ENCODE data around the gene ECE1. TPM values are rescaled to one million over a fixed set of nuclear protein-coding genes. Genes with fewer than 3 reads are reported as not detected.

The ECE1 gene
- total and polyA plus RNA-seq, 2 experiments from 2014 or later, result 82.3 to 100 TPM

DNA sequence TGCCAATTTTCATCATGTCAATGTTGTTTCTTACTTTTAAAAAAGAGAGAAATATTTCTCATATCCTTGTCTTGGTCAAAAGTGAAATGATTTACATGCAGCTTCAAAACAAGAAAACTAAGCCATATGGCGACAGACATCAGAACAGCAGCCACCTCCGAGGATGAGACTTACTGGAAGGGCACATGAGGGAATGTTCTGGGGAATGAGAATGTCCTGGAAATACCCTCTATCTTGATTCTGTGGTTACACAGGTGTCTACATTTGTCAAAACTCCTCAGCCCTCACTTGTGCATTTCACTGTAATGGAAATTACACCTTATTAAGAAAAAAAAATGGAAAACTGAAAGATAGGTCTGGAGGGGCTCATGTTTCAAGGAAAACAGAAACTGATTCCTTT is 14.2 kb upstream of the ECE1 start:
- H3K79me2 ChIP-seq (ENCODE audit: insufficient read depth), result peaks cover 78% of the 10 kb centered on the region
- in situ Hi-C loops (cut with MboI), result no loop called here

DNA sequence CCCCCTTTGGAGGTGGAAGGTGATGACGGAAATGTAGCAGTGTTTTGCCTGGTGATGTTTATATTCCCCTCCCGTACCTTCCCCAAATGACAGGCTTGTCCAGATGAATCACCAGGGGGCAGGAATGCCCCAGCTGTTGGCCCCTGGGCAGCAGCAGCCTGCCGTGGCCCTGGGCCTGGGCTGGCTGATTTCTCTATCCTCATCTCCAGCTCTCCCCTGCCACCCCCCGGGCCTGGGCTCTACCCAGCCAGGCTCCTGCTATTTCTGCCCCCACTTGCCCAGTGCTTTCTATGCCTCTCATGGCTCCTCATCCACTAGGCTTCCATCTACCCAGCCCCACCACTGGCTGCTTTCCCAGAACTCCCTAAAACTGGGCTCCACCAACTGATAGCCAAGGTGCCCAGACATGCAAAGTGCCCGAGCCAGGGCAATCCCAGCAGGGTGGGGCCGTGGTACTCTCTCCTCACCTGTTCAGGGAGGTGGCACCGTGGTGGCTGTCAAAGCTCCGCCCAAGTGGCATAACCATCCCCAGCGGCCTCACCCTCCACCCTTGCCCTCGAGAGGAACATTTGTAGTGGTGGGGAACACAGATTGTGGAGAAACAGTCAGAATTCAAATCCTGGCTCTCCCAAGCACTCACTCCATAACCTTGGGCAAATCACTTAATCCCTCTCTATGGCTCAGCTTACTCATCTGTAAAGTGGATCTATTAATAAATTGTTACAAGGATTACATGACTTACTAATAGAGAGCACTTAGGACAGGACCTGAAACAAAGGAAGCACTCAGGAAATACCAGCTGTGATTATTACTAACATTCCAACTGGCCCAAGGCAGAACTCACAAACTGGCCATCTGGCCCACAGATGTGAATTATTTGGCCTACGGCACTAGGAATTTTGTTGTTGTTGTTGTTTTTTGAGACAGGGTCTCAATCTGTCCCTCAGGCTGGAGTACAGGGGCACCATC is 12.8 kb upstream of the ECE1 start:
- Histone ChIP-seq H2AFZ (no peak overlapping the region), H3F3A (ENCODE audit: insufficient read depth) (peaks cover 33% of the 10 kb centered on the region), H3K27ac (peak overlapping the region; percentile 58), H3K36me3 (ENCODE audit: low read depth) (no peaks in the 10 kb centered on the region), H3K79me2 (ENCODE audit: insufficient read depth) (peaks cover 88% of the 10 kb centered on the region), H3K9ac (peak overlapping the region; percentile 16; the same call in 1 of the 2 replicates), H3K9me3 (ENCODE audit: low read depth) (no peaks in the 10 kb centered on the region), H4K20me1 (ENCODE audit: insufficient read depth) (no peaks in the 10 kb centered on the region), H3K27me3 (replicated peaks; ENCODE audit: insufficient read depth) (no peaks in the 10 kb centered on the region), H3K4me1 (ENCODE audit: insufficient read depth) (peaks cover 31% of the 10 kb centered on the region), H3K9me2 (ENCODE audit: insufficient read depth) (no peaks in the 10 kb centered on the region), H3K4me3 (no peak overlapping the region), H3K4me2 (ENCODE audit: unreplicated experiment) (peak overlapping the region; percentile 61)
- peak; percentile 90 for DNase-seq
- in situ Hi-C loops (cut with MboI), result no loop called here
- 16 to 27% methylated on average over 11 of the region's 11 CpGs for WGBS, 2 experiments (ENCODE audit: low coverage in 1 of 2, low lambda C conversion rate in 2 of 2, missing lambda C conversion rate in 2 of 2)
- no peak for TF ChIP-seq EZH2 (IDR thresholded peaks at IDR 0.05; ENCODE audit: insufficient read depth, poor library complexity, severe bottlenecking)
- no peak for TF ChIP-seq EZH2phosphoT487 (IDR thresholded peaks at IDR 0.05; ENCODE audit: insufficient read depth, low read depth)

More for the DNA sequence above, 14.2 kb upstream of the ECE1 start:
- H3K9ac ChIP-seq, result no peak overlapping the region
- no peaks in the 10 kb centered on the region for H3K9me3 ChIP-seq (ENCODE audit: low read depth)
- no peaks in the 10 kb centered on the region for H4K20me1 ChIP-seq (ENCODE audit: insufficient read depth)
- TF ChIP-seq EZH2phosphoT487 (IDR thresholded peaks at IDR 0.05; ENCODE audit: insufficient read depth, low read depth) (no peak), EZH2 (IDR thresholded peaks at IDR 0.05; ENCODE audit: insufficient read depth, poor library complexity, severe bottlenecking) (no peak)
- H3K27ac ChIP-seq, result no peak overlapping the region
- peaks cover 39% of the 10 kb centered on the region for H3F3A ChIP-seq (ENCODE audit: insufficient read depth)
- whole genome bisulfite sequencing, 2 experiments (ENCODE audit: low coverage in 1 of 2, low lambda C conversion rate in 2 of 2, missing lambda C conversion rate in 2 of 2), result 51 to 62% methylated on average over 2 of the region's 2 CpGs
- H2AFZ ChIP-seq, result no peak overlapping the region
- H3K27me3 ChIP-seq (replicated peaks; ENCODE audit: insufficient read depth), result no peaks in the 10 kb centered on the region
- H3K9me2 ChIP-seq (ENCODE audit: insufficient read depth), result no peaks in the 10 kb centered on the region
- DNase-seq, result no peak
- no peaks in the 10 kb centered on the region for H3K36me3 ChIP-seq (ENCODE audit: low read depth)
- peaks cover 45% of the 10 kb centered on the region for H3K4me1 ChIP-seq (ENCODE audit: insufficient read depth)
- no peak overlapping the region for H3K4me2 ChIP-seq (ENCODE audit: unreplicated experiment)
- no peak overlapping the region for H3K4me3 ChIP-seq

DNA sequence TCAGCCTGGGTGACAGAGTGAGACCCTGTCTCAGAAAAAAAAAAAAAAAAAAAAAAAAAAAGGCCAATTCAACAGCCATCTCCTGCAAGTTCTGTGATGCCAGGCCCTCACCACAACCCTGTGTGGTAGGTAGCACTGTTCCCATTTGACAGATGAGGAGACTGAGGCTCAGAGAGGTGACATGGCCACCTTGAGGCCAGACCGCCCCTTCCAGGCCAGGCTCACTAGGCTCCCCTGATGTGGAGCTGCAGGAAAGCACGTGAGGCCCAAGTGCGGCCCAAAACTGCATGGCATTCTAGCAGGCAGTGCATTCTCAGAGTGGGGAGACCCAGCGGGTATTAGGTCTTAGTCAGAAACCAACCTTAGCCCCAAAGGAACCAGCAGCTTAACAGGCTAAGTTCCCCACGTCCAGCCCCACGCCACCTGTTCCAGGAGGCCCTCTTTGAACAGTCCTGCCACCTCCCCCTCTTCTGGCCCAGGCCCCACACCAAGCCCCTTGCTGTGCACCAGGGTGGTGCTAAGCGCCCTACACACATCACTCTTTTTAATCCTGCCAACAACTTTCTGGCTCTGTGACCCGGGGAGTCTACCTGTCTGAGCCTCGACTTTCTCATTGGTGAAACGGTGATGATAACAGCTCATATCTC is 11.7 kb upstream of the ECE1 start:
- no peak overlapping the region for H3K27ac ChIP-seq
- H3K9me2 ChIP-seq (ENCODE audit: insufficient read depth), result no peaks in the 10 kb centered on the region
- no peak overlapping the region for H3K4me2 ChIP-seq (ENCODE audit: unreplicated experiment)
- H3K79me2 ChIP-seq (ENCODE audit: insufficient read depth), result peaks cover 85% of the 10 kb centered on the region
- H3K4me1 ChIP-seq (ENCODE audit: insufficient read depth), result peaks cover 21% of the 10 kb centered on the region
- H3K9me3 ChIP-seq (ENCODE audit: low read depth), result no peaks in the 10 kb centered on the region
- no peak overlapping the region for H3K4me3 ChIP-seq
- H3K27me3 ChIP-seq (replicated peaks; ENCODE audit: insufficient read depth), result no peaks in the 10 kb centered on the region
- TF ChIP-seq EZH2phosphoT487 (IDR thresholded peaks at IDR 0.05; ENCODE audit: insufficient read depth, low read depth), result no peak
- no peak for TF ChIP-seq EZH2 (IDR thresholded peaks at IDR 0.05; ENCODE audit: insufficient read depth, poor library complexity, severe bottlenecking)
- H3F3A ChIP-seq (ENCODE audit: insufficient read depth), result peaks cover 31% of the 10 kb centered on the region
- in situ Hi-C loops (cut with MboI), result no loop called here
- H3K36me3 ChIP-seq (ENCODE audit: low read depth), result no peaks in the 10 kb centered on the region
- no peak overlapping the region for H3K9ac ChIP-seq
- H4K20me1 ChIP-seq (ENCODE audit: insufficient read depth), result no peaks in the 10 kb centered on the region
- WGBS, 2 experiments (ENCODE audit: low coverage in 1 of 2, low lambda C conversion rate in 2 of 2, missing lambda C conversion rate in 2 of 2), result 95% methylated on average over 10 of the region's 10 CpGs
- H2AFZ ChIP-seq, result no peak overlapping the region
- DNase-seq, result no peak

DNA sequence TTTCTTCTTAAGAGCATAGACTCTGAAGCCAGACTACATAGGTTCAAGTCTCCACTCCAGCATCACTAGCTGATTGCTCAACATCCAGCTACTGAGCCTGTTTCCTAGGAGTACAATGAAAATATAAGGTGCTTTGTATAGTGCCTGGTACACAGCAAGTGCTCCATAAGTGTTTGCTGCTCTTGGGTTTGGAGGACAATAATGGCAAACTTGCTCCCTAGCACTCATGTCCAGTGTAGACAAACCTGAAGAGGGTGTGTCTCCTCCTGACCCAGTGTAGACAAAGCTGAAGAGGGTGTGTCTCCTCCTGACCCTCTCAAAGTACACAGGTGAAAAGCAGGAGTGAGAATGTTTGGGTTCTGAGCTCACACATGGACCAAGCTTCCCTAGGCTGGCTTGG is 10.5 kb upstream of the ECE1 start:
- no peaks in the 10 kb centered on the region for H4K20me1 ChIP-seq (ENCODE audit: insufficient read depth)
- H3K9me3 ChIP-seq (ENCODE audit: low read depth), result no peaks in the 10 kb centered on the region
- H3K36me3 ChIP-seq (ENCODE audit: low read depth), result no peaks in the 10 kb centered on the region
- peaks cover 35% of the 10 kb centered on the region for H3F3A ChIP-seq (ENCODE audit: insufficient read depth)
- H3K9me2 ChIP-seq (ENCODE audit: insufficient read depth), result no peaks in the 10 kb centered on the region
- no peak overlapping the region for H3K4me2 ChIP-seq (ENCODE audit: unreplicated experiment)
- H3K4me3 ChIP-seq, result no peak overlapping the region
- H3K27me3 ChIP-seq (replicated peaks; ENCODE audit: insufficient read depth), result no peaks in the 10 kb centered on the region
- no peak overlapping the region for H3K27ac ChIP-seq
- peaks cover 85% of the 10 kb centered on the region for H3K79me2 ChIP-seq (ENCODE audit: insufficient read depth)
- in situ Hi-C loops (cut with MboI), result no loop called here
- TF ChIP-seq EZH2 (IDR thresholded peaks at IDR 0.05; ENCODE audit: insufficient read depth, poor library complexity, severe bottlenecking), result no peak
- TF ChIP-seq EZH2phosphoT487 (IDR thresholded peaks at IDR 0.05; ENCODE audit: insufficient read depth, low read depth), result no peak
- no peak overlapping the region for H2AFZ ChIP-seq
- H3K4me1 ChIP-seq (ENCODE audit: insufficient read depth), result peaks cover 20% of the 10 kb centered on the region
- no peak for DNase-seq
- no peak overlapping the region for H3K9ac ChIP-seq
